Measurements from ENCODE around the gene UNC119.
"Not testable (repeated sequence)": the region's sequence is repeated elsewhere in the genome, so short reads cannot be mapped to it uniquely, and the experiment has no call there.

UNC119 gene

GRCh38 chr17:28552176-28552999 lies at the start of gene UNC119:
UNC119 (minus strand) TSS chr17:28552624; CDS start chr17:28552557, 67 bp downstream.
- DNase-seq = peak; percentile 70 to 79

- DNase-seq = peak; percentile 64 to 72
Measured at GRCh38 chr17:28599311-28600184, 47.1 kb upstream of the UNC119 start.

- DNase-seq = peak; percentile 95
Measured at GRCh38 chr17:28598799-28599310, 46.4 kb upstream of the UNC119 start, which contains the start of gene SPAG5. SPAG5 (minus strand) TSS chr17:28599025; CDS start chr17:28598946, 79 bp downstream.

- no peak for DNase-seq
Measured at GRCh38 chr17:28598389-28598788, 46.0 kb upstream of the UNC119 start.

GRCh38 chr17:28597606-28598383 lies 45.4 kb upstream of the UNC119 start:
- DNase-seq = no peak

GRCh38 chr17:28592260-28592659 lies 39.8 kb upstream of the UNC119 start:
- DNase-seq = no peak

GRCh38 chr17:28585851-28586250 lies 33.4 kb upstream of the UNC119 start:
- no peak for DNase-seq

- DNase-seq = no peak
Measured at GRCh38 chr17:28584434-28584833, 32.0 kb upstream of the UNC119 start.

- no peak for DNase-seq
Measured at GRCh38 chr17:28582513-28582912, 30.1 kb upstream of the UNC119 start.

- no peak for DNase-seq
Measured at GRCh38 chr17:28580959-28581358, 28.5 kb upstream of the UNC119 start.

GRCh38 chr17:28579526-28579925 lies 27.1 kb upstream of the UNC119 start:
- no peak for DNase-seq

GRCh38 chr17:28578246-28579195 lies 26.1 kb upstream of the UNC119 start:
- DNase-seq = no peak

GRCh38 chr17:28577466-28577824 lies 25.0 kb upstream of the UNC119 start:
- DNase-seq = no peak

- DNase-seq = peak; percentile 97
Measured at GRCh38 chr17:28576758-28577465, 24.5 kb upstream of the UNC119 start, which contains the start of gene ALDOC. ALDOC (minus strand) TSS chr17:28576895; CDS start chr17:28575532, 1,363 bp downstream.

GRCh38 chr17:28576016-28576415 lies 23.6 kb upstream of the UNC119 start:
- not testable (repeated sequence) for DNase-seq

GRCh38 chr17:28575126-28575795 lies 22.8 kb upstream of the UNC119 start:
- DNase-seq = no peak

GRCh38 chr17:28574526-28574925 lies 22.1 kb upstream of the UNC119 start:
- DNase-seq = peak in 1 of 2 donors; percentile 26

- DNase-seq = no peak
Measured at GRCh38 chr17:28573966-28574480, 21.6 kb upstream of the UNC119 start.

- no peak for DNase-seq
Measured at GRCh38 chr17:28573521-28573920, 21.1 kb upstream of the UNC119 start.

GRCh38 chr17:28573040-28573380 lies 20.6 kb upstream of the UNC119 start:
- DNase-seq = no peak
